GM23248 (cell line): ENCODE results near the gene SCML1.

Experiments
- EZH2 ChIP-seq: fragments of 200-600 bp; sonication (generic); IDR thresholded peaks from 2 replicates; pipeline ENCODE4 v1.6.1; 2018; ENCODE audit warnings: antibody characterized with exemption, mild to moderate bottlenecking; ENCODE audit not compliant: insufficient read depth, poor library complexity, severe bottlenecking
- EZH2phosphoT487 ChIP-seq: fragments of 200-600 bp; sonication (generic); IDR thresholded peaks from 2 replicates; pipeline ENCODE4 v1.6.1; 2018; ENCODE audit warnings: antibody characterized with exemption, moderate library complexity, mild to moderate bottlenecking, low read depth; ENCODE audit not compliant: insufficient read depth

DNA sequence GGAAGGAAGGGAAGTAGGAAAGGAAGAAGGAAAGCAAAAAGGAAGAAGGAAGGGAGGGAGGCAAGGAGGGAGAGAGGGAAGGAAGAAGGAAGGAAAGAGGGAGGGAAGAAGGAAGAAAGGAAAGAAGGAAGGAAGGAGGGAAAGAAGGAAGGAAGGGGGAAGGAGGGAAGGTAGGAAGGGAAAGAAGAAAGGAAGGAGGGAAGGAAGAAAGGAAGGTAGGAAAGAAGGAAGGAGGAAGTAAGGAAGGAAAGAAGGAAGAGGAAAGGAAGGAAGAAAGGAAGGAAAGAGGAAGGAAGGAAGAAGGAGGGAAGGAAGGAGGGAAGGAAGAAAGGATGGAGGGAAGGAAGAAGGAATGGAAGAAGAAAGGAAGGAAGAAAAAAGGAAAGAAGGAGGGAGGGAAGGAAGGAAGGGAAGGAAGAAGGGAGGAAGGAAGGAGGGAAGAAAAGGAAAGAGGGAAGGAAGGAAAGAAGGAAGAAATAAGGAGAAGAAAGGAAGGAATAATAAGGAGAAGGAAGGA lies 18.6 kb upstream of the SCML1 start:
- TF ChIP-seq EZH2phosphoT487 (no peak), EZH2 (no peak)
